Central memory CD4-positive, alpha-beta T cell (primary cell): Measurements from ENCODE around the gene SLC6A7.

Experiments used
- DNase-seq: peaks from one replicate; pipeline ENCODE4 v3.0.0; 2022

The SLC6A7 gene

GRCh38 chr5:150195736-150196485, 6.0 kb downstream of the SLC6A7 start:
- no peak for DNase-seq

DNA sequence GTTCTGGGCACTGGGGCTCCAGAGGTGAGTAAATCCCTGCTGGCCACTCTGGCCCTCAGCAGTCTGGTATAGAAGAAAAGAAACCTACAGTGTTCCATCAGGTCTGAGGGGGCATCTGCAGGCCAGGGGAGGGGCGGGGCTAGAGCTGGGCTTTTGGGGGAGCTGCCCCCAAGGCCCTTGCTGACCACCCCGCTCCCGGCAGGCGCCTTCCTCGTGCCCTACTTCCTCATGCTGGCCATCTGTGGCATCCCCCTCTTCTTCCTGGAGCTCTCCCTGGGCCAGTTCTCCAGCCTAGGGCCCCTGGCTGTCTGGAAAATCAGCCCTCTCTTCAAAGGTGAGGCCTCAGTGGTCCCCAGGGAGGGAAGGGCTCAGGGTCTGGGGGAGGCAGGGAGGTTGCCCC, 6.7 kb downstream of the SLC6A7 start:
- no peak for DNase-seq

- no peak for DNase-seq
Measured at GRCh38 chr5:150196986-150197385, 7.1 kb downstream of the SLC6A7 start.

DNA sequence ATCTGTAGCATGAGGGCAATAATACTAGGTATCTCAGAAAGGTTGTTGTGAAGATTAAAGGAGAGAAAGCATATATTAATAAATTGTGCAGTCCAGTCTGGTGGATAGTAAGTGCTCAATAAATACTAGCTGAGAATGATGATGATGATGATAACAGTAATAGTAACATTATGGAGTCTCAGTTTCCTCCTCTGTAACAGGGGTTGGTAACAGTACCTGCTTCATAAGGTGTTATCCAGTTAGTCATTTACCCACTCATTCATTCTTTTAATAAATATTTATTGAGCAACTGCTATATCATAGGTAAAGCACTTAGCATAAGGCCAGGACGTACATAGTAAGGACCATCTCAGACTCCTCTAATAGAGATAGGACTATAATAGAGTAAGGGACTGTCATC, 7.6 kb downstream of the SLC6A7 start:
- DNase-seq: no peak

- DNase-seq: no peak
Measured at GRCh38 chr5:150202501-150202900, 12.6 kb downstream of the SLC6A7 start.

- DNase-seq: no peak
Measured at GRCh38 chr5:150203832-150204589, 14.1 kb downstream of the SLC6A7 start.

GRCh38 chr5:150204590-150204960, 14.7 kb downstream of the SLC6A7 start:
- no peak for DNase-seq

- DNase-seq: no peak
Measured at GRCh38 chr5:150206098-150206778, 16.4 kb downstream of the SLC6A7 start.

DNA sequence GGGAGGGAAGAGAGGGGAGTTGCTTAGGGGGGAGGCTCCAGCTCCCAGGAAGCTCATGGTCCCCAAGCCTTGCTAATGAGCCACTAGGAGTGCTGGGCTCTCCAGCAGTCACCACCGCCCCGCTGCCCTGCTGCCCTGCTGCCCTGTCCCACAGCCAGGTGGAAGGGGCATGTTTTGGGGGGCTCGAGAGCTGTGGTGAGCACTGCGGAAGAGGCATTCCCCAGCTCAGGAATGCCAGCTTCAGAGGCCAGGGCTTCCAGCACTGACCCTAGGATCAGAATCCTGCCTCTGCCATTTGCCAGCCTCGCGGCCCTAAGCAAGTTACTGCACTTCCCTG, 16.9 kb downstream of the SLC6A7 start:
- DNase-seq: no peak

- DNase-seq: no peak
Measured at GRCh38 chr5:150208187-150209098, 18.6 kb downstream of the SLC6A7 start.

GRCh38 chr5:150209099-150209635, 19.3 kb downstream of the SLC6A7 start:
- no peak for DNase-seq

GRCh38 chr5:150210644-150211043, 20.8 kb downstream of the SLC6A7 start:
- DNase-seq: no peak

DNA sequence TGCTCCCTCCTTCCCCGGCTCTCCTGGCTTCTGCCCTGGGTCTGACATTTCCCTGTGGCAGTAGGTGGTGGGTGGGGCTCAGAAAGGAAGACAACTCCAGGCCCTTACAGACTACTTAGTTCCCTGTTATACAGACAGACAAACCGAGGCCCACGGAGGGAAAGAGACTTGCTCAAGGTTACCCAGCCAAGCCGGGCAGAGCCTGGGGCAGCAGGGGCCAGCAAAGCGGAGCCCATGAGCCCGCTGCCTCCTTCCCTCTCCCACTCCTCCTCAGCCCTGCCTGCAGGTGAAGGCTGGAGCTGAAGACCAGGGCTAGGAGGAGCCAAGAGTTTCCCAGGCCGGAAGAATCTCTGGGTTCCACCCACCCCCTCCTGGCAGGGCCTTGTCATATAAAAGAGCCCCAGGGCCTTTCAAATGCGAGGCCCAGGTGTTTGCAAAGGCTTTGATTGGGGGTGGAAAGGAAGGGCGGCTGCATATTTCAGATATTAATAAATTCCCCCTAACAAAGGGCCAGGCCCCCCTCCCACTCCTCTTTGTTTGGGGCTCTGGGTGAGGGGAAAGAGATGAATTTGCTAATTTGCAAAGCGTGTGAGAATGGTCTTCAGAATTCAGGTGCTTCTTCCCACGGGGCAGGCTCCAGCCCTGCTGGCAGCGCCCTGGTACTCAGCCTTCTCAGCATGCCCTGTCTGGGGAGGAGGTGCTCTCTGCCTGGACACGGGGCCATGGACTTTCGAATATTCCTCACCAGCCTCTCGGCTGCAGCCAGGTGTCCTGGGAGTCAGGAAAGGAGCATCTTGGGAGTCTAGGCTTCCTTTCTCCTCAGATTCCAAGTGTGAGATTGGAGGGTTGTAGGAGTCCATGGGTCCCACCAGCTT, 21.5 kb downstream of the SLC6A7 start:
- no peak for DNase-seq

DNA sequence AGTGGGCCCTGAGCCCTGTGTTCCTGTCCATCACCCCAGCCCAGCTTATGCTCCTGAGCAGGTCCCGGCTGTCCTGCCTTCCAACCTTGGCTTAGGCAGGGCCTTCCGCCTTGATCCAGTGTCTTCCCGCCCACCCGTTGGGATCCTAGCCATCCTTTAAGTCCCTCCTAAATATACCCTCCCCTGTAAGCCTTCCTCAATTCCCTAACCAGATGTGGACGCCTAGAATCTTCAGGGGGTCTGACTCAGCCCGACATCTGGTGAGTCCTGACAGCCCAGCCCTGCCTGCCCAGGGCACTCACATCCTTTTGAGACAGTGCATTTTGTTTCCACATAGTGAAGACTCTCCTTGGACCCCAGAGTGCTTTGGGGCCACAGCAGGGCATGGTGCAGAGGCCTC, 23.7 kb downstream of the SLC6A7 start:
- no peak for DNase-seq

- no peak for DNase-seq
Measured at GRCh38 chr5:150214289-150214688, 24.4 kb downstream of the SLC6A7 start.

GRCh38 chr5:150215979-150216944, 26.4 kb downstream of the SLC6A7 start:
- DNase-seq: no peak

GRCh38 chr5:150217038-150217437, 27.2 kb downstream of the SLC6A7 start:
- DNase-seq: no peak

GRCh38 chr5:150217873-150218692, 28.2 kb downstream of the SLC6A7 start:
- DNase-seq: peak; percentile 60

GRCh38 chr5:150218693-150219035, 28.8 kb downstream of the SLC6A7 start:
- DNase-seq: no peak
